ENCODE data around the gene AFF3.

DNA sequence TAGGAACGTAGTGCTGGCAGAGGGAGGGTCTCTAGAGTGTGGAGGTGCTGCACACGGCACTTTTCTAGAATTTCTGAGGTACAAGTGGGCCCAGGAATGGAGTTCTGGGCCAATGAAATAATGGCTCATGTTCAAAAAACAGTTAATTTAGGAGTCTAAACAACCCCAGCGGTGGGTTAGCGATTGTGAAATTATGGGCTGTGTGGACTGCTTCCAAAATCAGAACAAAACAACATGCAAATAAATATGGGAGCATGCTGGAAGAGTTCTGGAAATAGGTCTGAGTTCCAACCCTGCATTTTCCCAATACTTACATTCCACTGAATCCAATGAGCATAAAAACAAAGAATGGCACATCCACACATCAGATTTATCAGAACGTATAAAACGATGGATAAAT, 317.6 kb downstream of the AFF3 start:
- TF ChIP-seq, protein P1, sequence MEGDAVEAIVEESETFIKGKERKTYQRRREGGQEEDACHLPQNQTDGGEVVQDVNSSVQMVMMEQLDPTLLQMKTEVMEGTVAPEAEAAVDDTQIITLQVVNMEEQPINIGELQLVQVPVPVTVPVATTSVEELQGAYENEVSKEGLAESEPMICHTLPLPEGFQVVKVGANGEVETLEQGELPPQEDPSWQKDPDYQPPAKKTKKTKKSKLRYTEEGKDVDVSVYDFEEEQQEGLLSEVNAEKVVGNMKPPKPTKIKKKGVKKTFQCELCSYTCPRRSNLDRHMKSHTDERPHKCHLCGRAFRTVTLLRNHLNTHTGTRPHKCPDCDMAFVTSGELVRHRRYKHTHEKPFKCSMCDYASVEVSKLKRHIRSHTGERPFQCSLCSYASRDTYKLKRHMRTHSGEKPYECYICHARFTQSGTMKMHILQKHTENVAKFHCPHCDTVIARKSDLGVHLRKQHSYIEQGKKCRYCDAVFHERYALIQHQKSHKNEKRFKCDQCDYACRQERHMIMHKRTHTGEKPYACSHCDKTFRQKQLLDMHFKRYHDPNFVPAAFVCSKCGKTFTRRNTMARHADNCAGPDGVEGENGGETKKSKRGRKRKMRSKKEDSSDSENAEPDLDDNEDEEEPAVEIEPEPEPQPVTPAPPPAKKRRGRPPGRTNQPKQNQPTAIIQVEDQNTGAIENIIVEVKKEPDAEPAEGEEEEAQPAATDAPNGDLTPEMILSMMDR (IDR thresholded peaks at IDR 0.05 in 2 of 3, conservative IDR thresholded peaks at IDR 0.05 in 1 of 3; ENCODE audit: borderline replicate concordance in 1 of 3, insufficient read depth in 1 of 3, low read depth in 2 of 3, low read length in 2 of 3): no peak
- TF ChIP-seq ZNF274 (IDR thresholded peaks at IDR 0.05; ENCODE audit: low read depth, low read length) (no peak), POLR2A (IDR thresholded peaks at IDR 0.05; ENCODE audit: borderline replicate concordance, extremely low read depth, insufficient read depth, insufficient read length) (no peak), YY1 (IDR thresholded peaks at IDR 0.05; ENCODE audit: extremely low read depth, insufficient replicate concordance, low read depth, low read length) (no peak), SP1 (IDR thresholded peaks at IDR 0.05; ENCODE audit: low read depth) (no peak), RAD21 (IDR thresholded peaks at IDR 0.05; ENCODE audit: low read depth) (no peak), EZH2phosphoT487 (IDR thresholded peaks at IDR 0.05; ENCODE audit: borderline replicate concordance) (no peak), POLR2AphosphoS5 (IDR thresholded peaks at IDR 0.05; ENCODE audit: low read depth, low read length) (no peak), EZH2 (IDR thresholded peaks at IDR 0.05) (no peak)
- TF ChIP-seq, protein P2, sequence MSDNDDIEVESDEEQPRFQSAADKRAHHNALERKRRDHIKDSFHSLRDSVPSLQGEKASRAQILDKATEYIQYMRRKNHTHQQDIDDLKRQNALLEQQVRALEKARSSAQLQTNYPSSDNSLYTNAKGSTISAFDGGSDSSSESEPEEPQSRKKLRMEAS (IDR thresholded peaks at IDR 0.05): no peak
- TF ChIP-seq, protein P3, sequence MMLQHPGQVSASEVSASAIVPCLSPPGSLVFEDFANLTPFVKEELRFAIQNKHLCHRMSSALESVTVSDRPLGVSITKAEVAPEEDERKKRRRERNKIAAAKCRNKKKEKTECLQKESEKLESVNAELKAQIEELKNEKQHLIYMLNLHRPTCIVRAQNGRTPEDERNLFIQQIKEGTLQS (IDR thresholded peaks at IDR 0.05): no peak

Measured in HCT116 (cell line).